GM18907 (cell line): ENCODE results near the gene SERINC2.
"Not testable (repeated sequence)": the region's sequence is repeated elsewhere in the genome, so short reads cannot be mapped to it uniquely, and the experiment has no call there.

Experiments
- ATAC-seq: cut with Tn5 transposase; IDR thresholded peaks from one replicate; pipeline ENCODE4 v1.9.1; 2021; ENCODE audit warnings: mild to moderate bottlenecking, moderate library complexity; ENCODE audit not compliant: unreplicated experiment

The SERINC2 gene

GRCh38 chr1:31382379-31382989 lies 30.5 kb upstream of the SERINC2 start:
- no peak for ATAC-seq

GRCh38 chr1:31383967-31384366 lies 29.0 kb upstream of the SERINC2 start:
- ATAC-seq = no peak

- not testable (repeated sequence) for ATAC-seq
These were observed 26.3 kb upstream of the SERINC2 start for GRCh38 chr1:31386576-31387243.

GRCh38 chr1:31387612-31388011 lies 25.4 kb upstream of the SERINC2 start:
- no peak for ATAC-seq

- no peak for ATAC-seq
These were observed 23.4 kb upstream of the SERINC2 start for GRCh38 chr1:31389616-31390015.

GRCh38 chr1:31390071-31390470 lies 22.9 kb upstream of the SERINC2 start:
- no peak for ATAC-seq

- ATAC-seq = no peak
These were observed 19.6 kb upstream of the SERINC2 start for GRCh38 chr1:31393463-31393862.

GRCh38 chr1:31394584-31395193 lies 18.3 kb upstream of the SERINC2 start:
- ATAC-seq = peak; percentile 74

- no peak for ATAC-seq
These were observed 16.2 kb upstream of the SERINC2 start for GRCh38 chr1:31396633-31397351.

- no peak for ATAC-seq
These were observed 15.5 kb upstream of the SERINC2 start for GRCh38 chr1:31397360-31398095.

- no peak for ATAC-seq
These were observed 14.8 kb upstream of the SERINC2 start for GRCh38 chr1:31398246-31398645.

- no peak for ATAC-seq
These were observed 13.0 kb upstream of the SERINC2 start for GRCh38 chr1:31399976-31400375.

GRCh38 chr1:31400393-31400792 lies 12.6 kb upstream of the SERINC2 start:
- no peak for ATAC-seq

- ATAC-seq = no peak
These were observed 11.8 kb upstream of the SERINC2 start for GRCh38 chr1:31401241-31401640.

GRCh38 chr1:31405578-31406245 lies 7.3 kb upstream of the SERINC2 start:
- ATAC-seq = no peak

GRCh38 chr1:31407029-31407626 lies 5.9 kb upstream of the SERINC2 start:
- no peak for ATAC-seq

- no peak for ATAC-seq
These were observed 4.2 kb upstream of the SERINC2 start for GRCh38 chr1:31408788-31409318.

GRCh38 chr1:31409946-31410858 lies 2.8 kb upstream of the SERINC2 start:
- no peak for ATAC-seq

- no peak for ATAC-seq
These were observed 2.1 kb upstream of the SERINC2 start for GRCh38 chr1:31410871-31411270.
